ENCODE data around the gene TP53I11. TPM values are rescaled to one million over a fixed set of nuclear protein-coding genes. Genes with fewer than 3 reads are reported as not detected.

The TP53I11 gene
- total and polyA plus RNA-seq, 9 of the 15 experiments (the other 6 are each of a cell fraction or from before 2014, with no cell fraction given) = 0.14 to 2.5 (median 1.2) TPM; not detected in 2

GRCh38 chr11:44931466-44931865 is 19.2 kb downstream of the TP53I11 start:
- Histone ChIP-seq H3K4me2 (ENCODE audit: insufficient read depth, low read length) (no peak overlapping the region), H3K27me3 (ENCODE audit: control insufficient read depth in 2 of 2, insufficient read depth in 2 of 2, low read length in 2 of 2) (peaks cover 0 to 33% of the 10 kb centered on the region in 2 experiments; a peak in 2 of 5 replicates), H4K20me1 (replicated peaks; ENCODE audit: control insufficient read depth, insufficient read depth, low read length) (peaks cover 7% of the 10 kb centered on the region; the same call in 1 of the 2 replicates), H2AFZ (ENCODE audit: low read depth, low read length) (no peak overlapping the region), H3K27ac (ENCODE audit: extremely low read depth, low read depth, low read length) (no peak overlapping the region), H3K79me2 (ENCODE audit: control insufficient read depth, insufficient read depth, low read length) (no peaks in the 10 kb centered on the region), H3K9ac (ENCODE audit: insufficient read depth in 1 of 2, low read depth in 2 of 2, low read length in 2 of 2) (no peak overlapping the region), H3K36me3 (ENCODE audit: control insufficient read depth, insufficient read depth, low read length) (no peaks in the 10 kb centered on the region), H3K9me1 (ENCODE audit: control insufficient read depth, insufficient read depth, low read length) (no peaks in the 10 kb centered on the region), H3K4me3 (no peak overlapping the region), H3K9me3 (replicated peaks; ENCODE audit: control insufficient read depth, insufficient read depth, low read depth, low read length) (no peaks in the 10 kb centered on the region), H3K4me1 (replicated peaks in 1 of 2; ENCODE audit: control insufficient read depth in 2 of 2, insufficient read depth in 2 of 2, low read length in 2 of 2) (peaks cover 0 to 4% of the 10 kb centered on the region in 2 experiments; a peak in 1 of 5 replicates)
- ChIA-PET CTCF (ENCODE audit: low intra/inter-chr PET ratio) (no interaction called here), POLR2A (interaction anchor here (0.6 to 0.7 kb wide), 3 partner anchors 18 to 327 kb away, joined by 3 to 4 read pairs (median 3); no protein-coding TSS in a partner anchor)
- TF ChIP-seq ZSCAN29 (IDR thresholded peaks at IDR 0.05) = no peak
- FAIRE-seq (no peak), ATAC-seq (no peak), DNase-seq (ENCODE audit: extremely low read depth in 1 of 4, low spot score in 3 of 4) (no peak)
- WGBS (ENCODE audit: insufficient coverage, low coverage, missing lambda C conversion rate) = 0% methylated on average over 3 of the region's 3 CpGs
- no TSS peak for BruUV-seq (replicated peaks)
- in situ Hi-C loops (cut with MboI) = no loop called here
- intact Hi-C loops (cut with micrococcal nuclease) = loop anchor here (10.0 kb wide), 1 partner anchor 363 kb away; no protein-coding TSS in a partner anchor

GRCh38 chr11:44930588-44931302 is 19.9 kb downstream of the TP53I11 start:
- CTCF ChIA-PET (ENCODE audit: low intra/inter-chr PET ratio) = no interaction called here
- Histone ChIP-seq H3K4me3 (no peak overlapping the region), H3K4me2 (ENCODE audit: insufficient read depth, low read length) (no peak overlapping the region), H3K79me2 (ENCODE audit: control insufficient read depth, insufficient read depth, low read length) (no peaks in the 10 kb centered on the region), H3K9me3 (replicated peaks; ENCODE audit: control insufficient read depth, insufficient read depth, low read depth, low read length) (no peaks in the 10 kb centered on the region), H3K27ac (ENCODE audit: extremely low read depth, low read depth, low read length) (no peak overlapping the region), H4K20me1 (replicated peaks; ENCODE audit: control insufficient read depth, insufficient read depth, low read length) (peaks cover 7% of the 10 kb centered on the region; the same call in 1 of the 2 replicates), H2AFZ (ENCODE audit: low read depth, low read length) (no peak overlapping the region), H3K9ac (ENCODE audit: insufficient read depth in 1 of 2, low read depth in 2 of 2, low read length in 2 of 2) (no peak overlapping the region; a peak in 1 of 4 replicates), H3K9me1 (ENCODE audit: control insufficient read depth, insufficient read depth, low read length) (no peaks in the 10 kb centered on the region), H3K4me1 (replicated peaks in 1 of 2; ENCODE audit: control insufficient read depth in 2 of 2, insufficient read depth in 2 of 2, low read length in 2 of 2) (peaks cover 0 to 2% of the 10 kb centered on the region in 2 experiments; a peak in 1 of 5 replicates), H3K27me3 (ENCODE audit: control insufficient read depth in 2 of 2, insufficient read depth in 2 of 2, low read length in 2 of 2) (peaks cover 0 to 33% of the 10 kb centered on the region in 2 experiments; a peak in 2 of 5 replicates), H3K36me3 (ENCODE audit: control insufficient read depth, insufficient read depth, low read length) (no peaks in the 10 kb centered on the region)
- ATAC-seq (no peak), FAIRE-seq (no peak), DNase-seq (ENCODE audit: extremely low read depth in 1 of 4, low spot score in 3 of 4) (no peak)
- BruUV-seq (replicated peaks) = no TSS peak
- TF ChIP-seq ZBTB17 (CRISPR knock-in tag; IDR thresholded peaks at IDR 0.05) (peak; percentile 81), ZNF23 (CRISPR knock-in tag; IDR thresholded peaks at IDR 0.05) (peak; percentile 80), ZNF280A (IDR thresholded peaks at IDR 0.05; ENCODE audit: low read depth, partially characterized antibody) (no peak)
- POLR2A ChIA-PET = interaction anchor here (0.7 kb wide), 1 partner anchor 326 kb away, joined by 3 read pairs; no protein-coding TSS in a partner anchor
- in situ Hi-C loops (cut with MboI) = no loop called here
- 0% methylated on average over 10 of the region's 13 CpGs for WGBS (ENCODE audit: insufficient coverage, low coverage, missing lambda C conversion rate)
- intact Hi-C loops (cut with micrococcal nuclease) = loop anchor here (10.0 kb wide), 1 partner anchor 364 kb away; no protein-coding TSS in a partner anchor

All from K562 (cell line).